ENCODE data around the gene APOL5. TPM values are rescaled to one million over a fixed set of nuclear protein-coding genes. Genes with fewer than 3 reads are reported as not detected.
"Not testable (repeated sequence)": the region's sequence is repeated elsewhere in the genome, so short reads cannot be mapped to it uniquely, and the experiment has no call there.

APOL5 gene
- total and polyA plus RNA-seq, 11 donors, result 0.07 to 0.11 TPM; not detected in 9

DNA sequence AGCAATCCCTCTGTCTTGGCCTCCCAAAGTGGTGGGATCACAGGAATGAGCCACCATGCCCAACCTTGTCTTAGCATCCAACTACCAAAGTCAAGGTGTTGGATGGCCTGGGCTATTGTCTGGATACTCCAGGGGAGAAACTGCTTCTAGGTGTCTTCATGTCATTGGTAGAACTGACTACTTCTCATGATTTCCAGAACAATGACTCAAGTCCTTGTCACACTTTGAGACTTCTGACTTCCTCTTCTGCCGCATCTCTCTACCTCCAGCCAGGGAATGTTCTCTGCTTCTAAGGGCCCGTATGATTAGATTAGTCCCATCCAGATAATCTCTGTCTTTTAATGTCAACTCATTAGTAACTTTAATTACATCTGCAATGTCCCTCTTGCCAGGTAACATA lies 38.8 kb upstream of the APOL5 start:
- intact Hi-C loops (cut with DNase I), result no loop called here

DNA sequence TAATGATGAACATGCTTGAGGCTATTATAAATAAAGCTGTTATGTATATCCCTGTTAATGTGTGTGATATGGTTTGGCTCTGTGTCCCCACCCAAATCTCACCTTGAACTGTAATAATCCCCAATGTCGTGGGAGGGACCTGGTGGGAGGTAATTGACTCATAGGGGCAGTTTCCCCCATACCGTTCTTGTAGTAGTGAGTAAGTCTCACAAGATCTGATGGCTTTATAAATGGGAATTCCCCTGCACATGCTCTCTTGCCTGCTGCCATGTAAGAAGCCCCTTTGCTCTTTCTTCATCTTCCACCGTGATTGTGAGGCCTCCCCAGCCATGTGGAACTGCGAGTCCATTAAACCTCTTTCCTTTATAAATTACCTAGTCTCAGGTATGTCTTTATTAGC lies 38.2 kb upstream of the APOL5 start:
- H3K4me3 ChIP-seq; DNase-seq; H3K27ac ChIP-seq; H3K36me3 ChIP-seq; intact Hi-C loops (cut with DNase I); H3K27me3 ChIP-seq; H3K4me1 ChIP-seq; ATAC-seq: not testable (repeated sequence)
- 69 to 78% (median 76%) methylated on average over 4 of the region's 4 CpGs for WGBS, 4 donors
- peaks cover 0 to 15% (median 1%) of the 10 kb centered on the region in 12 donors for H3K9me3 ChIP-seq

More for the DNA sequence above, 38.8 kb upstream of the APOL5 start:
- H3K27me3 ChIP-seq, result no peaks in the 10 kb centered on the region
- ATAC-seq (no peak), DNase-seq (no peak)
- no peak for TF ChIP-seq POLR2A (IDR thresholded peaks at IDR 0.05)
- TF ChIP-seq, protein P1, sequence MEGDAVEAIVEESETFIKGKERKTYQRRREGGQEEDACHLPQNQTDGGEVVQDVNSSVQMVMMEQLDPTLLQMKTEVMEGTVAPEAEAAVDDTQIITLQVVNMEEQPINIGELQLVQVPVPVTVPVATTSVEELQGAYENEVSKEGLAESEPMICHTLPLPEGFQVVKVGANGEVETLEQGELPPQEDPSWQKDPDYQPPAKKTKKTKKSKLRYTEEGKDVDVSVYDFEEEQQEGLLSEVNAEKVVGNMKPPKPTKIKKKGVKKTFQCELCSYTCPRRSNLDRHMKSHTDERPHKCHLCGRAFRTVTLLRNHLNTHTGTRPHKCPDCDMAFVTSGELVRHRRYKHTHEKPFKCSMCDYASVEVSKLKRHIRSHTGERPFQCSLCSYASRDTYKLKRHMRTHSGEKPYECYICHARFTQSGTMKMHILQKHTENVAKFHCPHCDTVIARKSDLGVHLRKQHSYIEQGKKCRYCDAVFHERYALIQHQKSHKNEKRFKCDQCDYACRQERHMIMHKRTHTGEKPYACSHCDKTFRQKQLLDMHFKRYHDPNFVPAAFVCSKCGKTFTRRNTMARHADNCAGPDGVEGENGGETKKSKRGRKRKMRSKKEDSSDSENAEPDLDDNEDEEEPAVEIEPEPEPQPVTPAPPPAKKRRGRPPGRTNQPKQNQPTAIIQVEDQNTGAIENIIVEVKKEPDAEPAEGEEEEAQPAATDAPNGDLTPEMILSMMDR (IDR thresholded peaks at IDR 0.05), result no peak
- no peaks in the 10 kb centered on the region for H3K36me3 ChIP-seq
- H3K9me3 ChIP-seq, result peaks cover 0 to 15% (median 1%) of the 10 kb centered on the region in 12 donors
- peaks cover 0 to 7% (median 0%) of the 10 kb centered on the region in 12 donors for H3K4me1 ChIP-seq
- H3K4me3 ChIP-seq, result no peak overlapping the region
- H3K27ac ChIP-seq, result no peak overlapping the region
- 59 to 75% (median 70%) methylated on average over 2 of the region's 2 CpGs for WGBS, 4 donors

- Histone ChIP-seq H3K4me3 (no peak overlapping the region), H3K27ac (no peak overlapping the region), H3K27me3 (no peaks in the 10 kb centered on the region), H3K9me3 (peaks cover 0 to 8% (median 0%) of the 10 kb centered on the region in 12 donors), H3K36me3 (no peaks in the 10 kb centered on the region), H3K4me1 (peaks cover 0 to 10% (median 0%) of the 10 kb centered on the region in 12 donors)
- DNase-seq, result no peak
- WGBS, 4 donors, result 72 to 93% (median 91%) methylated on average over 4 of the region's 4 CpGs
- intact Hi-C loops (cut with DNase I), result loop anchor here in 3 of 10 donors (5.0 to 10.0 kb wide), 2 partner anchors 53 to 241 kb away; no protein-coding TSS in a partner anchor
- TF ChIP-seq, protein P1 (IDR thresholded peaks at IDR 0.05), result no peak
- no peak for TF ChIP-seq POLR2A (IDR thresholded peaks at IDR 0.05)
- ATAC-seq, result no peak
These were observed 36.1 kb upstream of the APOL5 start for GRCh38 chr22:35681454-35682052.

DNA sequence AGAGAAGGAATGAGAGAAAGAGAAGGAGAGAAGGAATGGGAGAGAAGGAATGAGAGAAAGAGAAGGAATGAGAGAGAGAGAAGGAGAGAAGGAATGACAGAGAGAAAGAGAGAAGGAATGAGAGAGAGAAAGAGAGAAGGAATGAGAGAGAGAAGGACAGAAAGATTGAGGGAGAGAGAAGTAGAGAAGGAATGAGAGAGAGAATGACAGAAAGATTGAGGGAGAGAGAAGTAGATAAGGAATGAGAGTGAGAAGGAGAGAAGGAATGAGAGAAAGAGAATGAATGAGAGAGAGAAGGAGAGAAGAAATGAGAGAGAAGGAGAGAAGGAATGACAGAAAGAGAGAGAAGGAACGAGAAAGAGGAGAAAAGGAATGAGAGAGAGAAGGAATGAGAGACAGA lies 34.1 kb upstream of the APOL5 start:
- Histone ChIP-seq H3K4me1 (peaks cover 0 to 6% (median 0%) of the 10 kb centered on the region in 12 donors), H3K27ac (no peak overlapping the region), H3K27me3 (no peaks in the 10 kb centered on the region), H3K4me3 (no peak overlapping the region), H3K36me3 (no peaks in the 10 kb centered on the region), H3K9me3 (peaks cover 0 to 8% (median 0%) of the 10 kb centered on the region in 12 donors)
- intact Hi-C loops (cut with DNase I), result loop anchor here in 3 of 10 donors (5.0 to 10.0 kb wide), 2 partner anchors 51 to 239 kb away; no protein-coding TSS in a partner anchor
- TF ChIP-seq, protein P1 (IDR thresholded peaks at IDR 0.05), result no peak
- no peak for TF ChIP-seq POLR2A (IDR thresholded peaks at IDR 0.05)
- DNase-seq, result no peak
- ATAC-seq, result no peak
- 83 to 93% (median 87%) methylated on average over 1 of the region's 1 CpG for WGBS, 4 donors
